ENCODE results near the gene SLC35E4.

GRCh38 chr22:30681831-30682230 is 46.2 kb downstream of the SLC35E4 start:
- TF ChIP-seq CTCF (IDR thresholded peaks at IDR 0.05; ENCODE audit: low read length) (no peak), EZH2 (IDR thresholded peaks at IDR 0.05; ENCODE audit: borderline replicate concordance, low read length) (no peak)
